ENCODE data around the gene BEST4.

DNA sequence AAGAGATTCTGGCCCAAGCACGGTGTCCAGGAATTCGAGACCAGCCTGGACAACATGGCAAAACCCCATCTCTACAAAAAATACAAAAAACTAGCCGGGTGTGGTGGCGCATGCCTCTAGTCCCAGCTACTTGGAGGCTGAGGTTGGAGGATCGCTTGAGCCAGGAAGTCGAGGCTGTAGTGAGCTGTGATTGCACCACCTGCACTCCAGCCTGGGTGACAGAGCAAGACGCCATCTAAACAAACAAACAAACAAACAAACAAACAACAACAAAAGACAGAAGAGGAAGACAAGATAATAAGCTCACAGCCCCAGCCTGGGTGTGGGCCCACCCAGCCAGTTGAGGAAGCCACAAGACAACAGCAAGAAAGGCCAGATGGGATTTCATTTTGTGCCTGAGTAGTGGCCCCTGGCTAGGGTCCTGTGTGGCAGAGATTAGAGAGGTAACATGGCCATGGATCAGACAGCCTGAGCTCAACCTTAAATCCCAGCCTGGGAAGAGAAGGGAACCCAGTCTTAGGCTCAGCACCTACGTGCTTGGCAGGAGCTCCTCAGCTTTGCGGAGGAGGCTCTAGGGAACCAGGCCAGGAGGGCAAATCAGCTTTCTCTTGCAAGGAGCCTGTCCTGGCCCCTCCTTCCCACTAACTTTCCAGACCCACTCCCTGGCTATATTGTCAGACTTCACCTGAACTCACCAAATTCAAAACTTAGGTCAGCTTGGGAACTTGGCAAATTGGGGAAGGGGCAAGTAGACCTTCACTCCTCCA is 4.9 kb upstream of the BEST4 start:
- TF ChIP-seq EZH2phosphoT487 (IDR thresholded peaks at IDR 0.05; ENCODE audit: insufficient read depth, low read depth) (no peak), EZH2 (IDR thresholded peaks at IDR 0.05; ENCODE audit: insufficient read depth, poor library complexity, severe bottlenecking) (no peak)
